22Rv1 (cell line): ENCODE results near the gene RNU6-9.
"Not testable (repeated sequence)": the region's sequence is repeated elsewhere in the genome, so short reads cannot be mapped to it uniquely, and the experiment has no call there.

Source experiments
- H3K27ac ChIP-seq: fragments of 450-650 bp; 2 replicates; pipeline ENCODE4 v1.5.1; 2017
- ZFX ChIP-seq: fragments of 450-650 bp; IDR thresholded peaks from 2 replicates; pipeline ENCODE4 v1.6.1; 2017; ENCODE audit warnings: antibody characterized with exemption, borderline replicate concordance
- TF ChIP-seq, protein P1 (sequence below): fragments of 450-650 bp; IDR thresholded peaks from 2 replicates; pipeline ENCODE4 v1.5.1; 2017; ENCODE audit warnings: mild to moderate bottlenecking

Gene RNU6-9

DNA sequence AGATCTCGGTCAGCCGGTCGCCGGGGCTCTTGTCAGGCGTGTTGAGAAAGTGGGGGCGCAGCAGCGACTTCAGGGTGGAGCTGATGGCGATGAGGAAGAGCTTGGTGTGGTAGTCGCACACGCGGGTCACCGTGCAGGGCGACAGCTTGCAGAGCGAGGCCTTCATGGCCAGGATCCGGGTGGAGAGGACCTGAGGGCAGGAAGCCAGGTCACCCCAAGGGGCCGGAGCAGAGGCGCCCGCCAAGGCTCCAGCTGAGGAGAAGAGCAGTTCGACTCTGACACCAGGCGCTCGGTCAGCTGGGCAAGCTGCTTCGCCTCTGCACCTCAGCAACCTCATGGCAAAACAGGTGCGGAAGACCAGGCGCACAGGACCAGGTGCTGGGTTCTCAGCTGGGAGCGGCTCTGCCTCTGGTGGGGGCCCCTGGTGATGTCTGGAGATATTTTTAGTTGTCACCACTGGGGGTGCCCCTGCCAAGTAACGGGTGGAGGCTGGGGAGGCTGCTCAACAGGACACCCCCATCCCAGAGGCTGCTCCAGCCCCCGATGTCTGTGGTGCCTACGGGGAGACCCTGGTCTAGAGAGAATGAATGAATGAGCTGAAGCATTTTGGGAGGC lies 17.9 kb upstream of the RNU6-9 start:
- H3K27ac ChIP-seq, result no peak overlapping the region
- no peak for TF ChIP-seq ZFX
- TF ChIP-seq, protein P1, sequence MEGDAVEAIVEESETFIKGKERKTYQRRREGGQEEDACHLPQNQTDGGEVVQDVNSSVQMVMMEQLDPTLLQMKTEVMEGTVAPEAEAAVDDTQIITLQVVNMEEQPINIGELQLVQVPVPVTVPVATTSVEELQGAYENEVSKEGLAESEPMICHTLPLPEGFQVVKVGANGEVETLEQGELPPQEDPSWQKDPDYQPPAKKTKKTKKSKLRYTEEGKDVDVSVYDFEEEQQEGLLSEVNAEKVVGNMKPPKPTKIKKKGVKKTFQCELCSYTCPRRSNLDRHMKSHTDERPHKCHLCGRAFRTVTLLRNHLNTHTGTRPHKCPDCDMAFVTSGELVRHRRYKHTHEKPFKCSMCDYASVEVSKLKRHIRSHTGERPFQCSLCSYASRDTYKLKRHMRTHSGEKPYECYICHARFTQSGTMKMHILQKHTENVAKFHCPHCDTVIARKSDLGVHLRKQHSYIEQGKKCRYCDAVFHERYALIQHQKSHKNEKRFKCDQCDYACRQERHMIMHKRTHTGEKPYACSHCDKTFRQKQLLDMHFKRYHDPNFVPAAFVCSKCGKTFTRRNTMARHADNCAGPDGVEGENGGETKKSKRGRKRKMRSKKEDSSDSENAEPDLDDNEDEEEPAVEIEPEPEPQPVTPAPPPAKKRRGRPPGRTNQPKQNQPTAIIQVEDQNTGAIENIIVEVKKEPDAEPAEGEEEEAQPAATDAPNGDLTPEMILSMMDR, result no peak

DNA sequence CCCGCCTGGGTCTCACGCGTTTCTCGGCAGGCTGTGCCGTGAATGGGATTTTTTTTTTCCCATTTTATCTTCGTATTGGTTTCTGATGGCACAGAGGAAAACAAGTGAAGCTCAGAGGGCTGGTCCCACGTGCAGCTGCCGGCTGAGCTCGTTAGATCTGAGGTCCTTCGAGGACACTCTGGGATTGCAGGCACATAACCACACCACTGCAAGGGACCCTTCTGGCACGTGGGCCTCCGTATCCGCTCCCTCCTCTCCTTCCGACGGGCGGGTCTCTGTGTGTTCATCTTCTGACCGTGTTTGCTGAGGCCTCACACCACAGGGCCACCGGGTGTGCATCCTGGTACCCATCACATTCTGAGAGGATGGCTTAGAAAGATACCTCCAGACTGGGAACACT lies 17.2 kb upstream of the RNU6-9 start:
- H3K27ac ChIP-seq, result peak overlapping the region; percentile 15; the same call in 1 of the 2 replicates
- TF ChIP-seq, protein P1, result no peak
- TF ChIP-seq ZFX, result no peak

DNA sequence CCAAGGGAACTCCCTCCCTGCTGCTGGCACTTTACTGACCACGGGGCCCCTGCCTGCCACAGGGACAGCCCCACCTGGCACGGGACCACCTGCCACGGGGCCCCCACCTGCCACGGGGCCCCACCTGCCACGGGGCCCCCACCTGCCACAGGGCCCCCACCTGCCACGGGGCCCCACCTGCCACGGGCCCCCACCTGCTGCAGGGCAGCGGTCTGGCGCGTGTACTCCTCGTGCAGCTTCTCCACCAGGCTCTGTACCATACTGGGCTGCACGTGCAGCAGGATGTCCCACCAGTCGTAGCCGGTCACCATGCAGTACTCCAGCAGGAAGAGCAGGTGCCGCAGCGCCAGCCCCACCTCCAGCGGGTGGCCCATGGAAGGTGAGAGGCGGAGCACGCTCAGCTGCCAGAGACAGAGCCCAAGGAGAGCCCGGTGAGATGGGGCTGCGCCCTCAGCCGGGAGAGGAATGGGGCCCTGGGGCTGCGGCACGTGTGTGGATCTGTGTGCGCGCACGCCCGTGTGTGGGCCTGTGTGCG lies 16.4 kb upstream of the RNU6-9 start:
- H3K27ac ChIP-seq, result peak overlapping the region; percentile 15; the same call in 1 of the 2 replicates
- TF ChIP-seq ZFX, result no peak
- TF ChIP-seq, protein P1, result no peak

DNA sequence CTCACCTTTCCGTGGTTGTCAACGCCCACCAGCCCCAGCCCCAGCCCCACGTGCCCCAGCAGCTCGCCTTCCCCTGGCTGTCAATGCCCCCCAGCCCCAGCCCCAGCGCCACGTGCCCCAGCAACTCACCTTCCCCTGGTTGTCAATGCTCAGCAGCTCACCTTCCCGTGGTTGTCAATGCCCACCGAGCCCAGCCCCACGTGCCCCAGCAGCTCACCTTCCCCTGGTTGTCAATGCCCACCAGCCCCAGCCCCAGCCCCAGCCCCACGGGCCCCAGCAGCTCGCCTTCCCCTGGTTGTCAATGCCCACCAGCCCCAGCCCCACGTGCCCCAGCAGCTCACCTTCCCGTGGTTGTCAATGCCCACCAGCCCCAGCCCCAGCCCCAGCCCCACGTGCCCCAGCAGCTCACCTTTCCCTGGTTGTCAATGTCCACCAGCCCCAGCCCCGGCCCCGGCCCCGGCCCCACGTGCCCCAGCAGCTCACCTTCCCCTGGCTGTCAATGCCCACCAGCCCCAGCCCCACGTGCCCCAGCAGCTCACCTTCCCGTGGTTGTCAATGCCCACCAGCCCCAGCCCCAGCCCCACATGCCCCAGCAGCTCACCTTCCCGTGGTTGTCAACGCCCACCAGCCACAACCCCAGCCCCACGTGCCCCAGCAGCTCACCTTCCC lies 15.2 kb upstream of the RNU6-9 start:
- H3K27ac ChIP-seq, result not testable (repeated sequence)

DNA sequence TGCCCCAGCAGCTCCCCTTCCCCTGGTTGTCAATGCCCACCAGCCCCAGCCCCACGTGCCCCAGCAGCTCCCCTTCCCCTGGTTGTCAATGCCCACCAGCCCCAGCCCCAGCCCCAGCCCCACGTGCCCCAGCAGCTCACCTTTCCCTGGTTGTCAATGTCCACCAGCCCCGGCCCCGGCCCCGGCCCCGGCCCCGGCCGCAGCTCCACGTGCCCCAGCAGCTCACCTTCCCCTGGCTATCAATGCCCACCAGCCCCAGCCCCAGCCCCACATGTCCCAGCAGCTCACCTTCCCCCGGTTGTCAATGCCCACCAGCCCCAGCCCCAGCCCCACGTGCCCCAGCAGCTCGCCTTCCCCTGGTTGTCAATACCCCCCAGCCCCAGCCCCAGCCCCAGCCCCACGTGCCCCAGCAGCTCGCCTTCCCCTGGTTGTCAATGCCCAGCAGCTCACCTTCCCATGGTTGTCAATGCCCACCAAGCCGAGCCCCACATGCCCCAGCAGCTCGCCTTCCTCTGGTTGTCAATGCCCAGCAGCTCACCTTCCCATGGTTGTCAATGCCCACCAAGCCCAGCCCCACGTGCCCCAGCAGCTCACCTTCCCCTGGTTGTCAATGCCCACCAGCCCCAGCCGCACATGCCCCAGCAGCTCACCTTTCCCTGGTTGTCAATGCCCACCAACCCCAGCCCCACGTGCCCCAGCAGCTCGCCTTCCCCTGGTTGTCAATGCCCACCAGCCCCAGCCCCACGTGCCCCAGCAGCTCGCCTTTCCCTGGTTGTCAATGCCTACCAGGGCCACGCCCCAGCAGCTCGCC lies 14.3 kb upstream of the RNU6-9 start:
- not testable (repeated sequence) for H3K27ac ChIP-seq

DNA sequence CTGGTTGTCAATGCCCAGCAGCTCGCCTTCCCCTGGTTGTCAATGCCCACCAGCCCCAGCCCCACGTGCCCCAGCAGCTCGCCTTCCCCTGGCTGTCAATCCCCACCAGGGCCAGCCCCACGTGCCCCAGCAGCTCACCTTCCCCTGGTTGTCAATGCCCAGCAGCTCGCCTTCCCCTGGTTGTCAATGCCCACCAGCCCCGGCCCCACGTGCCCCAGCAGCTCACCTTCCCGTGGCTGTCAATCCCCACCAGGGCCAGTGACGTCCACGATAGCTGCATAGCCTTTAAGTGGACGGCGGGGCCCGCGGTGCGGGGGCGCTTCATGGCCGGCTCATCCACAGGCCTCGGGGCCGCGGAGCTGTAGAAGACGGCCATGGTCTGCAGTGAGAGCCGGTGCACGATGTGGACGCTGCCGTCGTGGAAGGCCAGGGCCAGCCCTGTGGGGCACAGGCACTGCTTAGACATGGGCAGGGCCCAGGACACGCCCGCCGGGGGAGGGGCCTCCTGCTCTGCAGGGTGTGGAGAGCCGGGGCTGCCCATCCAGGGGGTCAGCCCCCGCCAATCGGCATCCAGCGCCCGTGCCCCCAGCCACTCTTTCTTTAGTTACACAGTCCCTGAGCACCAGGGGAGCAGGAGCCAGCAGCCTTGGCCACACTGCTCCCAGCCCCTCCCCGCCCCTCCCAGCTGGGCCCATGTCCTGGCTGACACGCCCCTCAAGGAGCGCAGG lies 13.4 kb upstream of the RNU6-9 start:
- no peak overlapping the region for H3K27ac ChIP-seq
- no peak for TF ChIP-seq ZFX
- TF ChIP-seq, protein P1, result no peak

DNA sequence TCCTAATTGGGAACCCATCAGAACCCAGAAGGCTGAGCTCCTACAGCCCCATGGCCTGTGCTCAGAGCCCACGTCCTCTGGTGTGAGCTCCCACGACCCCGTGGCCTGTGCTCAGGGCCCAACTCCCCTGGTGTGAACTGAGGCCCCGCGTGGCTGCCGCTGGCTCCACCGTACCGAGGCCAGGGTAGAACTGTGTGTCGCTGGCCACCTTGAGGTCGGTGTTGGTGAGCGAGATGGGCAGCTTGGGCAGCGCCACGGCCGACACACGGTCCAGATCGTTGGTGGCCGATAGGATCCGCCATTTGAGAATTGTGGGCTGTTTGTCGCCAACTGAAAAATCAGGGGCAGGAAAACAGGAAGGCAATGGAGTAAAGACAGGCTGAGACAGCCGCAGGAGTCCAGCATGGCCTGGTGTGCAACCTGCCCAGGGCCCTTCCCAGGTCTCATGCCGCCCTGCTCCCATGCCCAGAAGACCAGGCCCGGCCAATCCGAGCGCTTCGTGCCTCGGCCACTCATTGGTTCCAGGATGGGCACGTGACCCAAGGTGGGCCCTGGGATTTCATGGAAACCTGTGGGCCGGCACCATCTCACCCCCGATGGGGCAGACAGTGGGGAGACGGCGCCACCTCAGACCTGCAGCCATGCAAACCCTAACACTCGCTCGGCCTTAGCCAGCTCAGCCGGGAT lies 11.8 kb upstream of the RNU6-9 start:
- no peak overlapping the region for H3K27ac ChIP-seq
- TF ChIP-seq, protein P1, result no peak
- no peak for TF ChIP-seq ZFX
